GM21515 (cell line): ENCODE data around the gene OS9.
"Not testable (repeated sequence)": the region's sequence is repeated elsewhere in the genome, so short reads cannot be mapped to it uniquely, and the experiment has no call there.

Experiments used
- ATAC-seq: cut with Tn5 transposase; IDR thresholded peaks from one replicate; pipeline ENCODE4 v1.9.1; 2021; ENCODE audit not compliant: unreplicated experiment

The OS9 gene

GRCh38 chr12:57693659-57694458 lies at the start of gene OS9:
Gene OS9, plus strand, starts transcription at chr12:57694132. Its CDS starts 30 bp downstream, at chr12:57694162.
- peak; percentile 98 for ATAC-seq

- not testable (repeated sequence) for ATAC-seq
Observed at GRCh38 chr12:57645990-57646658, 47.8 kb upstream of the OS9 start.

GRCh38 chr12:57646659-57647049 lies 47.3 kb upstream of the OS9 start:
- not testable (repeated sequence) for ATAC-seq

- ATAC-seq: no peak
Observed at GRCh38 chr12:57654042-57654441, 39.9 kb upstream of the OS9 start.

GRCh38 chr12:57655541-57656240 lies 38.2 kb upstream of the OS9 start:
- no peak for ATAC-seq

- ATAC-seq: not testable (repeated sequence)
Observed at GRCh38 chr12:57656408-57656807, 37.5 kb upstream of the OS9 start.

- ATAC-seq: no peak
Observed at GRCh38 chr12:57657744-57658143, 36.2 kb upstream of the OS9 start.

- ATAC-seq: no peak
Observed at GRCh38 chr12:57658890-57659289, 35.0 kb upstream of the OS9 start.

- ATAC-seq: no peak
Observed at GRCh38 chr12:57661376-57661775, 32.6 kb upstream of the OS9 start.

- not testable (repeated sequence) for ATAC-seq
Observed at GRCh38 chr12:57665066-57665820, 28.7 kb upstream of the OS9 start.

GRCh38 chr12:57666897-57667296 lies 27.0 kb upstream of the OS9 start:
- ATAC-seq: no peak

- not testable (repeated sequence) for ATAC-seq
Observed at GRCh38 chr12:57669691-57670090, 24.2 kb upstream of the OS9 start.

GRCh38 chr12:57671811-57672210 lies 22.1 kb upstream of the OS9 start:
- not testable (repeated sequence) for ATAC-seq

- ATAC-seq: no peak
Observed at GRCh38 chr12:57672801-57673200, 21.1 kb upstream of the OS9 start.

- no peak for ATAC-seq
Observed at GRCh38 chr12:57674691-57675090, 19.2 kb upstream of the OS9 start.

GRCh38 chr12:57677947-57678346 lies 16.0 kb upstream of the OS9 start:
- not testable (repeated sequence) for ATAC-seq

GRCh38 chr12:57679697-57680096 lies 14.2 kb upstream of the OS9 start:
- ATAC-seq: no peak

- no peak for ATAC-seq
Observed at GRCh38 chr12:57687862-57688261, 6.1 kb upstream of the OS9 start.

- no peak for ATAC-seq
Observed at GRCh38 chr12:57688931-57689330, 5.0 kb upstream of the OS9 start.

GRCh38 chr12:57692500-57692899 lies 1.4 kb upstream of the OS9 start:
- no peak for ATAC-seq

- no peak for ATAC-seq
Observed at GRCh38 chr12:57693317-57693658, 644 bp upstream of the OS9 start.
